Astrocyte (in vitro differentiated cells and primary cell): ENCODE measurements around the gene ATP2B2. TPM values are rescaled to one million over a fixed set of nuclear protein-coding genes. Genes with fewer than 3 reads are reported as not detected.

Source experiments
- DNase-seq: peaks from one replicate; pipeline ENCODE4 v3.0.0-alpha.2; 2010; ENCODE audit warnings: low read depth
- FAIRE-seq: peaks from 2 replicates; lab custom pipeline; 2011; peaks lifted over from hg19 to GRCh38; lab: Jason Lieb, UNC
- H2AFZ ChIP-seq: 2 replicates; pipeline ENCODE4 v1.6.0; 2012; ENCODE audit warnings: low read depth, low read length, inconsistent platforms
- H3K27ac ChIP-seq: 2 replicates; pipeline ENCODE4 v1.5.1; 2011; ENCODE audit warnings: low read depth, low read length, inconsistent platforms
- H3K27me3 ChIP-seq: 2 replicates; pipeline ENCODE4 v1.6.0; 2011; ENCODE audit warnings: low read length, inconsistent platforms; ENCODE audit not compliant: insufficient read depth
- H3K36me3 ChIP-seq: 2 replicates; pipeline ENCODE4 v1.5.1; 2011; ENCODE audit warnings: low read length, inconsistent platforms; ENCODE audit not compliant: insufficient read depth
- H3K4me1 ChIP-seq: 2 replicates; pipeline ENCODE4 v1.5.1; 2011; ENCODE audit warnings: low read length, inconsistent platforms; ENCODE audit not compliant: insufficient read depth
- H3K4me2 ChIP-seq: 2 replicates; pipeline ENCODE4 v1.6.0; 2012; ENCODE audit warnings: low read length, inconsistent platforms
- H3K4me3 ChIP-seq: 2 replicates; pipeline ENCODE4 v1.5.1; 2011; ENCODE audit warnings: low read depth, mild to moderate bottlenecking, low read length, inconsistent platforms; ENCODE audit not compliant: insufficient read depth
- H3K79me2 ChIP-seq: 2 replicates; pipeline ENCODE4 v1.6.0; 2012; ENCODE audit warnings: mild to moderate bottlenecking, low read length, inconsistent platforms; ENCODE audit not compliant: insufficient read depth
- H3K9ac ChIP-seq: 2 replicates; pipeline ENCODE4 v1.6.0; 2012; ENCODE audit warnings: mild to moderate bottlenecking, low read length, inconsistent platforms
- H3K9me3 ChIP-seq: 2 replicates; pipeline ENCODE4 v1.5.1; 2012; ENCODE audit warnings: low read depth, mild to moderate bottlenecking, low read length, inconsistent platforms; ENCODE audit not compliant: insufficient read depth
- H4K20me1 ChIP-seq: 2 replicates; pipeline ENCODE4 v1.6.0; 2012; ENCODE audit warnings: low read length, inconsistent platforms; ENCODE audit not compliant: insufficient read depth
- H3K27ac Mint-ChIP-seq: one replicate; pipeline ENCODE4 v1.8.0; 2021; ENCODE audit warnings: mild to moderate bottlenecking, mixed read lengths; ENCODE audit not compliant: unreplicated experiment
- H3K27me3 Mint-ChIP-seq: one replicate; pipeline ENCODE4 v1.8.0; 2021; ENCODE audit warnings: low read depth, mixed read lengths; ENCODE audit not compliant: unreplicated experiment
- H3K36me3 Mint-ChIP-seq: one replicate; pipeline ENCODE4 v1.8.0; 2021; ENCODE audit warnings: low read depth, mixed read lengths; ENCODE audit not compliant: unreplicated experiment
- H3K4me1 Mint-ChIP-seq: one replicate; pipeline ENCODE4 v1.8.0; 2021; ENCODE audit warnings: low read depth, mixed read lengths; ENCODE audit not compliant: unreplicated experiment
- H3K4me3 Mint-ChIP-seq: one replicate; pipeline ENCODE4 v1.8.0; 2021; ENCODE audit warnings: mild to moderate bottlenecking, moderate library complexity, mixed read lengths; ENCODE audit not compliant: unreplicated experiment
- H3K9me3 Mint-ChIP-seq: one replicate; pipeline ENCODE4 v1.8.0; 2021; ENCODE audit warnings: mild to moderate bottlenecking, mixed read lengths; ENCODE audit not compliant: unreplicated experiment
- EZH2 ChIP-seq: IDR thresholded peaks from 2 replicates; pipeline ENCODE4 v1.6.1; 2012; ENCODE audit warnings: mild to moderate bottlenecking, low read length, inconsistent platforms; ENCODE audit not compliant: insufficient read depth
- total RNA-seq: library from RNA; stranded (reverse); gene quantifications from 2 replicates; pipeline ENCODE4 v1.2.1, GENCODE V29; 2021
- TF ChIP-seq, protein P1 (sequence below): IDR thresholded peaks from 2 replicates; pipeline ENCODE4 v1.5.1; 2011; ENCODE audit warnings: low read depth, mild to moderate bottlenecking, inconsistent platforms, low read length, moderate library complexity; ENCODE audit not compliant: insufficient read depth

The ATP2B2 gene
- total RNA-seq, 1 donor from 2014 or later = 0.05 TPM

DNA sequence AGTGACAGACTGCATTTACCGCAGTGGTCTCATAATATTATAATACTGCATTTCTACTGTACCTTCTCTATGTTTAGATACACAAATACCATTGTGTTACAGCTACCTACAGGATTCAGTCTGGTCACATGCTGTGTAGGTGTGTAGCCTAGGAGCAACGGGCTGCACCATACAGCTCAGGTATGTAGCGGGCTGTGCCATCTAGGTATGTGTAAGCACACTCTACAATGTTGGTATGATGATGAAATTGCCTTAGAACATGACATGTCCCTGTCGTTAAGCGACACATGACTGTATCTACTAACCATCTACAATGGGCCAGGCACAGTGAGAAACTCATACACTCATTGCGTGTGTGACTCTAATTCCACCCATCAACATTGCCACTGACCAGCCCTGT lies 99.0 kb downstream of the ATP2B2 start:
- TF ChIP-seq, protein P1, sequence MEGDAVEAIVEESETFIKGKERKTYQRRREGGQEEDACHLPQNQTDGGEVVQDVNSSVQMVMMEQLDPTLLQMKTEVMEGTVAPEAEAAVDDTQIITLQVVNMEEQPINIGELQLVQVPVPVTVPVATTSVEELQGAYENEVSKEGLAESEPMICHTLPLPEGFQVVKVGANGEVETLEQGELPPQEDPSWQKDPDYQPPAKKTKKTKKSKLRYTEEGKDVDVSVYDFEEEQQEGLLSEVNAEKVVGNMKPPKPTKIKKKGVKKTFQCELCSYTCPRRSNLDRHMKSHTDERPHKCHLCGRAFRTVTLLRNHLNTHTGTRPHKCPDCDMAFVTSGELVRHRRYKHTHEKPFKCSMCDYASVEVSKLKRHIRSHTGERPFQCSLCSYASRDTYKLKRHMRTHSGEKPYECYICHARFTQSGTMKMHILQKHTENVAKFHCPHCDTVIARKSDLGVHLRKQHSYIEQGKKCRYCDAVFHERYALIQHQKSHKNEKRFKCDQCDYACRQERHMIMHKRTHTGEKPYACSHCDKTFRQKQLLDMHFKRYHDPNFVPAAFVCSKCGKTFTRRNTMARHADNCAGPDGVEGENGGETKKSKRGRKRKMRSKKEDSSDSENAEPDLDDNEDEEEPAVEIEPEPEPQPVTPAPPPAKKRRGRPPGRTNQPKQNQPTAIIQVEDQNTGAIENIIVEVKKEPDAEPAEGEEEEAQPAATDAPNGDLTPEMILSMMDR = no peak
- no peak for TF ChIP-seq EZH2
- no peak overlapping the region for H2AFZ ChIP-seq
- no peaks in the 10 kb centered on the region for H3K4me1 ChIP-seq
- peaks cover 2% of the 10 kb centered on the region for H3K27me3 ChIP-seq
- Mint-ChIP-seq H3K4me1 (no peaks in the 10 kb centered on the region), H3K9me3 (no peaks in the 10 kb centered on the region), H3K27me3 (peaks cover 20% of the 10 kb centered on the region), H3K36me3 (no peaks in the 10 kb centered on the region), H3K4me3 (no peak overlapping the region), H3K27ac (no peak overlapping the region)
- H4K20me1 ChIP-seq = no peaks in the 10 kb centered on the region
- H3K27ac ChIP-seq = no peak overlapping the region
- FAIRE-seq (no peak), DNase-seq (no peak)
- H3K79me2 ChIP-seq = no peaks in the 10 kb centered on the region
- H3K4me3 ChIP-seq = no peak overlapping the region
- H3K9ac ChIP-seq = no peak overlapping the region
- no peak overlapping the region for H3K4me2 ChIP-seq
- H3K36me3 ChIP-seq = no peaks in the 10 kb centered on the region
- H3K9me3 ChIP-seq = no peaks in the 10 kb centered on the region

DNA sequence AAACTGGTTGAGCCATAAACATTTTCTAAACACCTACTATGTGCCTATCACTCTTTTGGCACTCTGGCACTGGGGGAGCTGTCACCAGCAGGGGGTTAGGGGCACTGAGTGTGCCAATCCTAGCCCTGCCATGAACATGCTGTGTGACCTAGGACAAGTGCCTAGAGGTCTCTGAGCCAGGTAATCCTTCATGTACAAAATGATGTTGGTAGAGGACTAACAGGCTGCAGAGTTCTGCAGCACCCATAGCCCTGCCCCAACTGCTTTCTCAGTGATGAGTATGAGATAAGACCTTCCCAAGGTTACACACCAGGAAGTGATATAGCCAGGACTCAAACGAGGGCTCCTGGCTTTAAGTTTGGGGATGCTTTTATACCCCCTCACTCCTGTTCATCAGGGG lies 99.6 kb downstream of the ATP2B2 start:
- Mint-ChIP-seq H3K27ac (no peak overlapping the region), H3K27me3 (peaks cover 17% of the 10 kb centered on the region), H3K36me3 (no peaks in the 10 kb centered on the region), H3K4me1 (no peaks in the 10 kb centered on the region), H3K9me3 (no peaks in the 10 kb centered on the region), H3K4me3 (no peak overlapping the region)
- no peak for DNase-seq
- H3K4me1 ChIP-seq = no peaks in the 10 kb centered on the region
- H3K36me3 ChIP-seq = no peaks in the 10 kb centered on the region
- H3K4me2 ChIP-seq = no peak overlapping the region
- H3K4me3 ChIP-seq = no peak overlapping the region
- FAIRE-seq = no peak
- H3K27ac ChIP-seq = no peak overlapping the region
- no peak for TF ChIP-seq EZH2
- TF ChIP-seq, protein P1 = no peak
- no peaks in the 10 kb centered on the region for H4K20me1 ChIP-seq
- H3K27me3 ChIP-seq = peaks cover 2% of the 10 kb centered on the region
- H3K9me3 ChIP-seq = no peaks in the 10 kb centered on the region
- H3K9ac ChIP-seq = no peak overlapping the region
- no peak overlapping the region for H2AFZ ChIP-seq
- no peaks in the 10 kb centered on the region for H3K79me2 ChIP-seq

- Mint-ChIP-seq H3K27me3 (peaks cover 22% of the 10 kb centered on the region), H3K27ac (no peak overlapping the region)
- FAIRE-seq = no peak
These were observed 100.5 kb downstream of the ATP2B2 start for GRCh38 chr3:10404876-10405275.

More at GRCh38 chr3:10404876-10405275, 100.5 kb downstream of the ATP2B2 start:
- Mint-ChIP-seq H3K4me3 (no peak overlapping the region), H3K4me1 (peaks cover 4% of the 10 kb centered on the region), H3K36me3 (no peaks in the 10 kb centered on the region), H3K9me3 (no peaks in the 10 kb centered on the region)
- Histone ChIP-seq H4K20me1 (no peaks in the 10 kb centered on the region), H3K4me2 (no peak overlapping the region), H3K9ac (no peak overlapping the region), H3K9me3 (no peaks in the 10 kb centered on the region), H3K36me3 (no peaks in the 10 kb centered on the region), H3K4me3 (no peak overlapping the region), H3K79me2 (no peaks in the 10 kb centered on the region), H2AFZ (no peak overlapping the region), H3K27ac (no peak overlapping the region), H3K4me1 (no peaks in the 10 kb centered on the region), H3K27me3 (peaks cover 2% of the 10 kb centered on the region)
- DNase-seq = no peak
- TF ChIP-seq, protein P1 = no peak
- no peak for TF ChIP-seq EZH2
